GM12878 (cell line): ENCODE measurements around the gene RCOR2. TPM values are rescaled to one million over a fixed set of nuclear protein-coding genes. Genes with fewer than 3 reads are reported as not detected.
A peak's percentile ranks its signal among the peaks of the same experiment; 100 is the strongest.

Experiments
- ATAC-seq: fragments of 200-7000 bp; cut with Tn5 transposase; 3 replicates; pipeline ENCODE4 v1.9.1; 2020; ENCODE audit warnings: mild to moderate bottlenecking, moderate library complexity
- BruUV-seq: library from RNA; stranded (reverse); fragments of 400-500 nt; replicated peaks from 2 replicates; lab custom pipeline; 2021; lab: Mats Ljungman, UMichigan
- CTCF ChIA-PET: fragments of 300-600 bp; sonication (Branson Sonifier 250); formaldehyde crosslinking; extraction: SDS; loops from one replicate; lab custom pipeline; 2021; ENCODE audit warnings: inconsistent platforms; lab: Yijun Ruan, JAX
- POLR2A ChIA-PET: fragments of 350-600 bp; formaldehyde crosslinking; extraction: SDS; loops from one replicate; lab custom pipeline; 2021; ENCODE audit warnings: inconsistent platforms; lab: Charles Lee
- RAD21 ChIA-PET: fragments of 300-600 bp; sonication (Branson Sonifier 250); formaldehyde crosslinking; loops from one replicate; lab custom pipeline; 2023; ENCODE audit warnings: antibody characterized with exemption; ENCODE audit not compliant: unreplicated experiment; lab: Charles Lee
- SMC1A ChIA-PET: fragments of 300-600 bp; sonication (Branson Sonifier 250); formaldehyde crosslinking; loops from one replicate; lab custom pipeline; 2023; ENCODE audit not compliant: unreplicated experiment, uncharacterized antibody; lab: Charles Lee
- DNase-seq: peaks from one replicate; pipeline ENCODE4 v3.0.0-alpha.2; 2011; ENCODE audit warnings: low read depth, low spot score
- FAIRE-seq: peaks from 3 replicates; lab custom pipeline; 2011; peaks lifted over from hg19 to GRCh38; lab: Jason Lieb, UNC
- H2AFZ ChIP-seq: 2 replicates; pipeline ENCODE4 v1.6.0; 2011; ENCODE audit warnings: low read depth, low read length, control low read depth; ENCODE audit not compliant: control insufficient read depth
- H3K27ac ChIP-seq: 2 replicates; pipeline ENCODE4 v1.5.1; 2011; ENCODE audit warnings: control low read depth; ENCODE audit not compliant: control insufficient read depth, insufficient read depth
- H3K27me3 ChIP-seq, 2 experiments: replicated peaks in 1 of 2; 2 replicates each; pipeline versions ENCODE4 v1.6.0 to v1.6.1; 2011; ENCODE audit warnings: low read length in 1 of 2; ENCODE audit not compliant: control insufficient read depth in 2 of 2, insufficient read depth in 2 of 2
- H3K36me3 ChIP-seq, 2 experiments: 2 replicates each; pipeline ENCODE4 v1.5.1; 2011; ENCODE audit warnings: low read length in 1 of 2; ENCODE audit not compliant: control insufficient read depth in 2 of 2, insufficient read depth in 2 of 2
- H3K4me1 ChIP-seq: 2 replicates; pipeline ENCODE4 v1.6.1; 2011; ENCODE audit warnings: mild to moderate bottlenecking, low read length, moderate library complexity, mixed read lengths; ENCODE audit not compliant: control insufficient read depth, insufficient read depth
- H3K4me2 ChIP-seq: 2 replicates; pipeline ENCODE4 v1.6.0; 2011; ENCODE audit warnings: control low read depth; ENCODE audit not compliant: control insufficient read depth, insufficient read depth
- H3K4me3 ChIP-seq: fragments of 200-600 bp; sonication (generic); 2 replicates; pipeline ENCODE4 v1.5.1; 2016
- H3K79me2 ChIP-seq: 2 replicates; pipeline ENCODE4 v1.6.0; 2011; ENCODE audit warnings: low read length; ENCODE audit not compliant: control insufficient read depth, insufficient read depth
- H3K9ac ChIP-seq: 2 replicates; pipeline ENCODE4 v1.8.0; 2011; ENCODE audit warnings: low read length, control low read depth, mixed read lengths; ENCODE audit not compliant: control insufficient read depth, insufficient read depth
- H3K9me3 ChIP-seq: replicated peaks from 3 replicates; pipeline ENCODE4 v1.5.1; 2011; ENCODE audit warnings: mild to moderate bottlenecking, low read length; ENCODE audit not compliant: control insufficient read depth, insufficient read depth
- H4K20me1 ChIP-seq: 2 replicates; pipeline ENCODE4 v1.6.0; 2011; ENCODE audit not compliant: control insufficient read depth, insufficient read depth
- CTCF ChIP-seq, 3 experiments: IDR thresholded peaks in 2 of 3; conservative IDR thresholded peaks in 1 of 3; 2 replicates each; pipeline ENCODE4 v1.5.1; 2011; ENCODE audit warnings: low read depth in 3 of 3, low read length in 3 of 3, mild to moderate bottlenecking in 3 of 3, control low read depth in 2 of 3, moderate library complexity in 2 of 3, inconsistent platforms in 1 of 3, mixed read lengths in 1 of 3; ENCODE audit not compliant: control insufficient read depth in 2 of 3, insufficient read depth in 1 of 3; ENCODE audit errors: extremely low read depth in 1 of 3
- POLR2AphosphoS2 ChIP-seq: IDR thresholded peaks from 2 replicates; pipeline ENCODE4 v1.6.1; 2011; ENCODE audit warnings: low read depth, mild to moderate bottlenecking, low read length, improper control_type of control experiment, moderate library complexity
- RAD21 ChIP-seq: IDR thresholded peaks from 2 replicates; pipeline ENCODE4 v1.6.1; 2011; ENCODE audit warnings: mild to moderate bottlenecking, low read depth, low read length, moderate library complexity; ENCODE audit not compliant: insufficient read depth
- SMC3 ChIP-seq: IDR thresholded peaks from 2 replicates; pipeline ENCODE4 v1.6.1; 2011; ENCODE audit warnings: low read length, improper control_type of control experiment, borderline replicate concordance
- WGBS: methylation state at CpG from one replicate; pipeline ENCODE4 v1.1.6; 2016; ENCODE audit warnings: low lambda C conversion rate; ENCODE audit not compliant: insufficient replicate concordance, insufficient coverage; ENCODE audit errors: missing lambda C conversion rate; 5-methylcytosine and 5-hydroxymethylcytosine counted together
- in situ Hi-C: fragments of 300-500 bp; cut with MboI; formaldehyde crosslinking; loops from 9 replicates; pipeline ENCODE4 v1.14.3; 2018; ENCODE audit warnings: mixed read lengths
- intact Hi-C: fragments of 100-400 bp; cut with micrococcal nuclease; formaldehyde crosslinking; loops from one replicate; pipeline ENCODE4 v1.14.2; 2022; ENCODE audit not compliant: unreplicated experiment
- polyA plus RNA-seq, 11 experiments: library from polyadenylated mRNA; depleted of rRNA in 4 of 11; unstranded in 6 of 11; stranded (reverse) in 5 of 11; fragments of >200 nt; fragmentation: Nextera tagmentation in 4 of 11; fragmentation: Illumina TruSeq in 1 of 11; extraction: Ambion mirVana in 4 of 11; extraction: Trizol in 1 of 11; gene quantifications; 1 replicate in 1 of 11; 2 replicates in 10 of 11; pipeline versions ENCODE4 v1.2.1 to v1.2.3, GENCODE V29; 2011 to 2016; ENCODE audit warnings: inconsistent platforms in 2 of 11, missing spikeins in 2 of 11, low read depth in 1 of 11
- total RNA-seq, 4 experiments: library from RNA; depleted of rRNA in 3 of 4; stranded (reverse); fragments of >200 nt in 3 of 4; fragmentation: Illumina TruSeq in 1 of 4; extraction: Trizol in 1 of 4; gene quantifications; 2 replicates each; pipeline versions ENCODE4 v1.2.1 to v1.2.3, GENCODE V29; 2013 to 2021

RCOR2 gene
- total and polyA plus RNA-seq, 10 of the 15 experiments (the other 5 are each of a cell fraction or from before 2014, with no cell fraction given), result 0.06 to 0.32 (median 0.17) TPM; not detected in 5

GRCh38 chr11:63901660-63902059, 15.3 kb downstream of the RCOR2 start:
- no peak for FAIRE-seq
- in situ Hi-C loops, result no loop called here
- H2AFZ ChIP-seq, result no peak overlapping the region
- no peak overlapping the region for H3K27ac ChIP-seq
- no peaks in the 10 kb centered on the region for H3K9me3 ChIP-seq
- TF ChIP-seq SMC3 (peak; percentile 28; the same call in 1 of the 2 replicates), CTCF (IDR thresholded peaks at IDR 0.05 in 2 of 3, conservative IDR thresholded peaks at IDR 0.05 in 1 of 3; ENCODE audit: control insufficient read depth in 2 of 3, extremely low read depth in 1 of 3, insufficient read depth in 1 of 3, low read depth in 3 of 3, low read length in 3 of 3) (peak in 2 of 3 experiments; percentile 4 to 19; a peak in 2 of 6 replicates), POLR2AphosphoS2 (no peak), RAD21 (peak; percentile 31)
- TF ChIP-seq, all 136 proteins: peak for 3
- BruUV-seq, result no TSS peak
- Histone ChIP-seq H4K20me1 (no peaks in the 10 kb centered on the region), H3K79me2 (no peaks in the 10 kb centered on the region), H3K36me3 (peaks cover 36 to 53% of the 10 kb centered on the region in 2 experiments), H3K4me2 (no peak overlapping the region), H3K4me1 (no peaks in the 10 kb centered on the region), H3K9ac (no peak overlapping the region), H3K27me3 (no peaks in the 10 kb centered on the region), H3K4me3 (no peak overlapping the region)
- ATAC-seq (0 out of 3 replicates have a peak, but pooled peaks have one; percentile 27), DNase-seq (no peak)
- RAD21 ChIA-PET, result no interaction called here
- POLR2A ChIA-PET, result interaction anchor here (0.6 kb wide), 1 partner anchor 14 kb away, joined by 4 read pairs; no protein-coding TSS in a partner anchor
- CTCF ChIA-PET, result no interaction called here
- SMC1A ChIA-PET, result interaction anchor here (0.5 kb wide), 1 partner anchor 67 kb away, joined by 4 read pairs; no protein-coding TSS in a partner anchor
- intact Hi-C loops, result no loop called here
- WGBS, result 97% methylated on average over 3 of the region's 3 CpGs
